ENCODE data around the gene KIAA0753. TPM values are rescaled to one million over a fixed set of nuclear protein-coding genes. Genes with fewer than 3 reads are reported as not detected.

The KIAA0753 gene
- total and polyA plus RNA-seq, 9 of the 15 experiments (the other 6 are each of a cell fraction or from before 2014, with no cell fraction given) = 2.0 to 9.0 (median 6.9) TPM

- no peak for TF ChIP-seq RREB1 (CRISPR knock-in tag; IDR thresholded peaks at IDR 0.05)
- no peak for TF ChIP-seq PHF8 (IDR thresholded peaks at IDR 0.05; ENCODE audit: borderline replicate concordance, low read length)
- TF ChIP-seq ATF3 (IDR thresholded peaks at IDR 0.05) = no peak
- no peak for TF ChIP-seq ATF3 (CRISPR knock-in tag; conservative IDR thresholded peaks at IDR 0.05)
- no peak for TF ChIP-seq SREBF1 (IDR thresholded peaks at IDR 0.05; ENCODE audit: borderline replicate concordance, low read depth, low read length)
Observed at GRCh38 chr17:6588165-6588564, 52.3 kb downstream of the KIAA0753 start (continued).

Measured in K562 (cell line).